Omental fat pad (tissue), 4 donors: ENCODE results near the gene ATP8A2. TPM values are rescaled to one million over a fixed set of nuclear protein-coding genes. Genes with fewer than 3 reads are reported as not detected.

ENCODE experiments used
- ATAC-seq: fragments of 150-250 bp; one replicate; pipeline ENCODE4 v1.9.1; 2016; ENCODE audit warnings: mild to moderate bottlenecking, moderate library complexity; ENCODE audit not compliant: low FRiP score
- DNase-seq: peaks from one replicate; pipeline ENCODE4 v3.0.0-alpha.2; 2019; ENCODE audit warnings: low spot score
- CTCF ChIP-seq, 3 donors: fragments of 450-650 bp; IDR thresholded peaks; one replicate each; pipeline ENCODE4 v1.5.1; 2016 to 2017; ENCODE audit warnings: antibody characterized with exemption in 3 of 3, mild to moderate bottlenecking in 3 of 3, moderate library complexity in 2 of 3
- total RNA-seq, 4 donors: library from RNA; depleted of rRNA; stranded (reverse); fragments of >200 nt; gene quantifications; one replicate each; pipeline ENCODE4 v1.1.0, GENCODE V29; 2016

ATP8A2 gene
- total RNA-seq, 4 donors from 2014 or later = 0.16 to 0.19 TPM; not detected in 2

- no peak for DNase-seq
- ATAC-seq = no peak
- TF ChIP-seq CTCF (IDR thresholded peaks at IDR 0.05) = no peak
Observed at GRCh38 chr13:25688536-25688935, 316.8 kb downstream of the ATP8A2 start.

- no peak for TF ChIP-seq CTCF (IDR thresholded peaks at IDR 0.05)
- ATAC-seq (no peak), DNase-seq (no peak)
Observed at GRCh38 chr13:25689539-25689938, 317.8 kb downstream of the ATP8A2 start.

GRCh38 chr13:25690582-25690981 is 318.8 kb downstream of the ATP8A2 start:
- no peak for TF ChIP-seq CTCF (IDR thresholded peaks at IDR 0.05)
- DNase-seq (no peak), ATAC-seq (no peak)

DNA sequence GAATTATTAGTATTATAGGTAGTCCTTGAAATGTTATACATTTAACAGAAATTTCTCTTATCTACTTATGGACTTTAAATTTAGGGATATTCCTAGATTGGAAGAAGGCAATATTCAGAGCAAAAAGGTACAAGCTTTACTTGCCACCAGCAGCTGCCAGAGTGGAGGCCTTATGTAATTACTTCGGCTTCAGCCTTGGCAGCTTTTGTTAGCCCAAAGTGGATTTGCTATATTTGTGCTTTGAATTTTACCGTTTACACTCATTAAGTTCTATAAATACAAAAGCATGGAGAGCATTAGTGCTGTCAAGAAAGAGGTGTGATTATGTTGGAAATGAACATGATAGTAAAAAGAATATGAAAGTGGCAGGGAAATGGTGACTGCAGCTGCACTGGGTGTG is 319.9 kb downstream of the ATP8A2 start:
- no peak for DNase-seq
- ATAC-seq = no peak
- TF ChIP-seq CTCF (IDR thresholded peaks at IDR 0.05) = no peak

DNA sequence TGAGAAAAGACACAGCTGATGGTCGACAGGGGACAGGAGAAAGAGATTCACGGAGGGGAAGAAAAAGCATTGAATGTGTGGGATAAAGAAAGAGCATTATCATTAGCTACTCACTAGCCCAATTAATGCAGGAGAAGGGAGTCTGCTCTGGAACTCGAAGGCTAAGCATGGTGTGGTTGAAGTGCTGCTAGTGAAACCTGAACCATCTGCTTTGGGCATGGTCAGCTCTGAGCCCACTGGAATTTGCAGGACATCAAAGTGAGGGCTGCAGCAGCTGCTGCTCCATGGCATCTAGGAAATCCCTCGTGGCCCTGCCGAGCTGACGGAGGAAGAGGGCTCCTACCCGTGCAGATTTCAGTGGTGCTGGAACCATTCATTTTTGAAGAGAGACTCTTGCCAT is 320.3 kb downstream of the ATP8A2 start:
- TF ChIP-seq CTCF (IDR thresholded peaks at IDR 0.05) = no peak
- DNase-seq = no peak
- no peak for ATAC-seq

DNA sequence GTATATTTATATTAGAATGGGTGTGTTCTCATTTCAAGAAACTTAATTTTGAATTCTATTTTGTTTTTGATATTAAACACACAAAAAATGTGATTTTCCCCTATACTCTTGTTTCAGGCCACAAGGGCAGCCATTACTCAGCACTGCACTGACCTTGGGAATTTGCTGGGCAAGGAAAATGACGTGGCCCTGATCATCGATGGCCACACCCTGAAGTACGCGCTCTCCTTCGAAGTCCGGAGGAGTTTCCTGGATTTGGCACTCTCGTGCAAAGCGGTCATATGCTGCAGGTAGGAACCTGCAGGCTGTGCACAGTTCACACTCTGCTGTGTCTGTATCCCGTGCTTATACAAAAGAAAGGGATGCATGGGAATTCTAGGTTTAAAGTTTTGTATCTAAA is 327.3 kb downstream of the ATP8A2 start:
- ATAC-seq (no peak), DNase-seq (no peak)
- TF ChIP-seq CTCF (IDR thresholded peaks at IDR 0.05) = no peak

GRCh38 chr13:25699600-25699999 is 327.8 kb downstream of the ATP8A2 start:
- DNase-seq (no peak), ATAC-seq (no peak)
- no peak for TF ChIP-seq CTCF (IDR thresholded peaks at IDR 0.05)
